ENCODE data around the gene C2CD2.

DNA sequence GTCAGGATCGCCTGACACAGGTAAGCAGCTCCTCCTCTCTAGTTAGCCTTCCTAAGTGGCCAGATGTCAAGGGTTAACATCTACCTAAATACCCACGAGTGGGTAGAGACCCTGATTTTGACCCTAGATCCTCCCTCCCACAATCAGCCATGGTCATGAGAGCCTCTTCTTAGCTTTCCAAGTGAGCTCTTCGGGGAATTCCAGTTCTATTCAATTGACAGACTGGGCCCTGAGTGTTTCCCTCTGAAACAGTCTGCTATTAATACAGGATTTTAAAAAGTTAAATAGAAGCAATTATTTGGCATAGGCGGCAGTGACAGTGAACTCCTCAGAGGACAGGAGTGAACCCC, 28.1 kb downstream of the C2CD2 start:
- TF ChIP-seq, protein P1, sequence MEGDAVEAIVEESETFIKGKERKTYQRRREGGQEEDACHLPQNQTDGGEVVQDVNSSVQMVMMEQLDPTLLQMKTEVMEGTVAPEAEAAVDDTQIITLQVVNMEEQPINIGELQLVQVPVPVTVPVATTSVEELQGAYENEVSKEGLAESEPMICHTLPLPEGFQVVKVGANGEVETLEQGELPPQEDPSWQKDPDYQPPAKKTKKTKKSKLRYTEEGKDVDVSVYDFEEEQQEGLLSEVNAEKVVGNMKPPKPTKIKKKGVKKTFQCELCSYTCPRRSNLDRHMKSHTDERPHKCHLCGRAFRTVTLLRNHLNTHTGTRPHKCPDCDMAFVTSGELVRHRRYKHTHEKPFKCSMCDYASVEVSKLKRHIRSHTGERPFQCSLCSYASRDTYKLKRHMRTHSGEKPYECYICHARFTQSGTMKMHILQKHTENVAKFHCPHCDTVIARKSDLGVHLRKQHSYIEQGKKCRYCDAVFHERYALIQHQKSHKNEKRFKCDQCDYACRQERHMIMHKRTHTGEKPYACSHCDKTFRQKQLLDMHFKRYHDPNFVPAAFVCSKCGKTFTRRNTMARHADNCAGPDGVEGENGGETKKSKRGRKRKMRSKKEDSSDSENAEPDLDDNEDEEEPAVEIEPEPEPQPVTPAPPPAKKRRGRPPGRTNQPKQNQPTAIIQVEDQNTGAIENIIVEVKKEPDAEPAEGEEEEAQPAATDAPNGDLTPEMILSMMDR (optimal IDR thresholded peaks at IDR 0.05 in 1 of 3, IDR thresholded peaks at IDR 0.05 in 1 of 3, conservative IDR thresholded peaks at IDR 0.05 in 1 of 3; ENCODE audit: extremely low read depth in 1 of 3, insufficient read depth in 2 of 3, low read length in 3 of 3), result no peak
- no peak for TF ChIP-seq EZH2 (IDR thresholded peaks at IDR 0.05; ENCODE audit: low read length)
